HepG2 (cell line): ENCODE results near the gene MCC. TPM values are rescaled to one million over a fixed set of nuclear protein-coding genes. Genes with fewer than 3 reads are reported as not detected.

Experiments used
- ATAC-seq: fragments of 200-7000 bp; cut with Tn5 transposase; 3 replicates; pipeline ENCODE4 v1.9.1; 2020; ENCODE audit warnings: mild to moderate bottlenecking, moderate library complexity
- BruUV-seq: library from RNA; stranded (reverse); fragments of 400-500 nt; replicated peaks from 2 replicates; lab custom pipeline; 2021; lab: Mats Ljungman, UMichigan
- CTCF ChIA-PET: fragments of 300-600 bp; formaldehyde crosslinking; extraction: SDS; loops from one replicate; lab custom pipeline; 2021; ENCODE audit warnings: low total read pairs, inconsistent platforms, low intra/inter-chr PET ratio; lab: Yijun Ruan, JAX
- POLR2A ChIA-PET: fragments of 350-600 bp; sonication (Branson Sonifier 250); formaldehyde crosslinking; loops from one replicate; lab custom pipeline; 2020; ENCODE audit warnings: antibody characterized with exemption, inconsistent platforms; lab: Yijun Ruan, JAX
- DNase-seq: peaks from one replicate; pipeline ENCODE4 v3.0.0-alpha.2; 2015; ENCODE audit warnings: low spot score
- FAIRE-seq: peaks from 3 replicates; lab custom pipeline; 2011; peaks lifted over from hg19 to GRCh38; lab: Jason Lieb, UNC
- H2AFZ ChIP-seq: one replicate; pipeline ENCODE4 v1.6.1; 2011; ENCODE audit warnings: low read length, inconsistent platforms
- H3K27ac ChIP-seq: fragments of 300-600 bp; 3 replicates; pipeline ENCODE4 v1.8.0; 2011; ENCODE audit warnings: mixed run types, mild to moderate bottlenecking, mixed read lengths, low read length, inconsistent platforms; ENCODE audit not compliant: insufficient read depth; ENCODE audit errors: extremely low read length
- H3K27me3 ChIP-seq, 2 experiments: fragments of 200-600 bp in 1 of 2; 2 replicates in 1 of 2; 3 replicates in 1 of 2; pipeline versions ENCODE4 v1.6.0 to v1.8.0; 2011; ENCODE audit warnings: low read length in 2 of 2, mild to moderate bottlenecking in 2 of 2, moderate library complexity in 2 of 2, inconsistent platforms in 1 of 2; ENCODE audit not compliant: insufficient read depth in 2 of 2, control insufficient read depth in 1 of 2
- H3K36me3 ChIP-seq, 2 experiments: fragments of 200-600 bp in 1 of 2; replicated peaks in 1 of 2; 2 replicates in 1 of 2; 3 replicates in 1 of 2; pipeline versions ENCODE4 v1.5.1 to v1.8.0; 2011; ENCODE audit warnings: low read length in 2 of 2, inconsistent platforms in 1 of 2; ENCODE audit not compliant: insufficient read depth in 2 of 2, control insufficient read depth in 1 of 2
- H3K4me1 ChIP-seq: 2 replicates; pipeline ENCODE4 v1.5.1; 2012; ENCODE audit warnings: low read length, inconsistent platforms; ENCODE audit not compliant: insufficient read depth
- H3K4me2 ChIP-seq: 2 replicates; pipeline ENCODE4 v1.6.0; 2011; ENCODE audit warnings: low read depth, low read length, inconsistent platforms
- H3K4me3 ChIP-seq, 3 experiments: fragments of 200-600 bp in 1 of 3; sonication (generic), shearing (Covaris generic) in 1 of 3; replicated peaks in 1 of 3; 2 replicates each; pipeline ENCODE4 v1.5.1; 2011 to 2016; ENCODE audit warnings: low read length in 3 of 3, inconsistent platforms in 2 of 3, low read depth in 2 of 3, mild to moderate bottlenecking in 2 of 3, control low read depth in 1 of 3, mixed read lengths in 1 of 3; ENCODE audit not compliant: insufficient read depth in 1 of 3
- H3K79me2 ChIP-seq: one replicate; pipeline ENCODE4 v1.6.1; 2011; ENCODE audit warnings: low read length, inconsistent platforms; ENCODE audit not compliant: insufficient read depth
- H3K9ac ChIP-seq: 2 replicates; pipeline ENCODE4 v1.6.0; 2011; ENCODE audit warnings: mild to moderate bottlenecking, low read depth, low read length, inconsistent platforms; ENCODE audit not compliant: insufficient read depth
- H3K9me3 ChIP-seq: 2 replicates; pipeline ENCODE4 v1.5.1; 2012; ENCODE audit warnings: mild to moderate bottlenecking, low read length
- H4K20me1 ChIP-seq: 2 replicates; pipeline ENCODE4 v1.6.0; 2011; ENCODE audit warnings: inconsistent platforms, mild to moderate bottlenecking, low read length, moderate library complexity; ENCODE audit not compliant: insufficient read depth
- CBX1 ChIP-seq: IDR thresholded peaks from one replicate; pipeline ENCODE4 v1.6.1; 2016; ENCODE audit warnings: antibody characterized with exemption, low read depth
- MAX ChIP-seq: IDR thresholded peaks from 2 replicates; pipeline ENCODE4 v1.6.1; 2012; ENCODE audit warnings: inconsistent platforms
- MEF2D ChIP-seq: sonication (generic); formaldehyde crosslinking; IDR thresholded peaks from 2 replicates; pipeline ENCODE4 v1.5.1; 2020; ENCODE audit warnings: mild to moderate bottlenecking, missing genetic modification reagents
- PRMT3 ChIP-seq: sonication (generic); formaldehyde crosslinking; IDR thresholded peaks from 2 replicates; pipeline ENCODE4 v1.8.1; 2022; ENCODE audit warnings: low read depth, mild to moderate bottlenecking, moderate library complexity, missing genetic modification reagents, borderline replicate concordance
- SCMH1 ChIP-seq: sonication (generic); formaldehyde crosslinking; IDR thresholded peaks from 2 replicates; pipeline ENCODE4 v1.9.0; 2021; ENCODE audit warnings: missing genetic modification reagents, mild to moderate bottlenecking, borderline replicate concordance
- TERF1 ChIP-seq: sonication (generic); formaldehyde crosslinking; IDR thresholded peaks from 2 replicates; pipeline ENCODE4 v1.8.0; 2022; ENCODE audit warnings: mild to moderate bottlenecking, missing genetic modification reagents, moderate library complexity
- TMF1 ChIP-seq: sonication (generic); formaldehyde crosslinking; IDR thresholded peaks from 2 replicates; pipeline ENCODE4 v1.8.1; 2022; ENCODE audit warnings: low read depth, missing genetic modification reagents
- ZNF468 ChIP-seq: sonication (generic); formaldehyde crosslinking; IDR thresholded peaks from 2 replicates; pipeline ENCODE4 v1.8.0; 2022; ENCODE audit warnings: mild to moderate bottlenecking, moderate library complexity, missing genetic modification reagents
- ZNF607 ChIP-seq: sonication (generic); formaldehyde crosslinking; IDR thresholded peaks from 2 replicates; pipeline ENCODE4 v1.5.1; 2020; ENCODE audit warnings: missing genetic modification reagents, mild to moderate bottlenecking, borderline replicate concordance
- WGBS: methylation state at CpG from one replicate; pipeline ENCODE4 v1.1.6; 2017; ENCODE audit warnings: low lambda C conversion rate; 5-methylcytosine and 5-hydroxymethylcytosine counted together
- in situ Hi-C: cut with HindIII; loops from 2 replicates; pipeline ENCODE4 v1.10.0; 2017; ENCODE audit warnings: low pct_unique_long_range_greater_than_20kb; ENCODE audit not compliant: extremely low pct_ligation_motif_present
- intact Hi-C: fragments of 100-400 bp; cut with micrococcal nuclease; formaldehyde crosslinking; loops from one replicate; pipeline ENCODE4 v1.10.0; 2022; ENCODE audit not compliant: unreplicated experiment
- polyA plus RNA-seq, 8 experiments: library from polyadenylated mRNA; depleted of rRNA in 3 of 8; stranded (reverse) in 7 of 8; unstranded in 1 of 8; fragments of >200 nt; fragmentation: Illumina TruSeq in 4 of 8; extraction: Trizol in 4 of 8; gene quantifications; 2 replicates each; pipeline versions ENCODE4 v1.2.1 to v1.2.3, GENCODE V29; 2011 to 2016; ENCODE audit warnings: low read depth in 4 of 8, missing spikeins in 1 of 8, mixed read lengths in 1 of 8; ENCODE audit not compliant: insufficient read depth in 1 of 8
- total RNA-seq, 5 experiments: library from RNA; depleted of rRNA; stranded (reverse); fragments of >200 nt; fragmentation: Illumina TruSeq; extraction: Trizol; gene quantifications; 2 replicates each; pipeline ENCODE4 v1.2.3, GENCODE V29; 2016; ENCODE audit warnings: low read depth in 1 of 5
- TF ChIP-seq, protein P1 (sequence below): sonication (generic); formaldehyde crosslinking; IDR thresholded peaks from 2 replicates; pipeline ENCODE4 v1.8.0; 2022; ENCODE audit warnings: missing genetic modification reagents, mild to moderate bottlenecking, borderline replicate concordance

The MCC gene
- total and polyA plus RNA-seq, 2 of the 13 experiments (the other 11 are each of a cell fraction or from before 2014, with no cell fraction given) = 0.55 to 2.4 TPM

DNA sequence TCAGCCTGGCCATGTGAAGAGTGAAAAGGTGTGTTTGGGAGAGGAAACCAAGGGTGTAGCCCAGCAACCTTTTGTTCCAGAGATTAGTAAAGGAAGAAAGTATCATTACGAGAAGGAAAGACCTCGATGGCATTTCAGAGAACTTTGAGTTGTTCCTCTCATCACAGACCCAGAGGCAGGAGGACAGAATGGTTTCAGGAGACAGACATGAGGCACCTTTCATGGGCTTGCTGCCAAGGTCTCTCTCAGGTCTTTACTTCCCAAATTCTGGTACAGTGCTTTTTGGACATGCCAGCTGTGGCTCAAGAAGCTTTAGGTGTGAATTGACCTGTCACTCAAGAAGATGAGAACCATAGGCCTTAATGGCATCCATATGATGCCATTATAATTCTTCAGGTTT is 2.8 kb upstream of the MCC start (continued):
- TF ChIP-seq MAX (no peak), CBX1 (no peak), ZNF607 (CRISPR knock-in tag) (no peak), TMF1 (no peak), ZNF468 (CRISPR knock-in tag) (no peak), SCMH1 (CRISPR knock-in tag) (no peak), MEF2D (CRISPR knock-in tag) (no peak)
- TF ChIP-seq, protein P1, sequence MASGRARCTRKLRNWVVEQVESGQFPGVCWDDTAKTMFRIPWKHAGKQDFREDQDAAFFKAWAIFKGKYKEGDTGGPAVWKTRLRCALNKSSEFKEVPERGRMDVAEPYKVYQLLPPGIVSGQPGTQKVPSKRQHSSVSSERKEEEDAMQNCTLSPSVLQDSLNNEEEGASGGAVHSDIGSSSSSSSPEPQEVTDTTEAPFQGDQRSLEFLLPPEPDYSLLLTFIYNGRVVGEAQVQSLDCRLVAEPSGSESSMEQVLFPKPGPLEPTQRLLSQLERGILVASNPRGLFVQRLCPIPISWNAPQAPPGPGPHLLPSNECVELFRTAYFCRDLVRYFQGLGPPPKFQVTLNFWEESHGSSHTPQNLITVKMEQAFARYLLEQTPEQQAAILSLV (CRISPR knock-in tag) = no peak

DNA sequence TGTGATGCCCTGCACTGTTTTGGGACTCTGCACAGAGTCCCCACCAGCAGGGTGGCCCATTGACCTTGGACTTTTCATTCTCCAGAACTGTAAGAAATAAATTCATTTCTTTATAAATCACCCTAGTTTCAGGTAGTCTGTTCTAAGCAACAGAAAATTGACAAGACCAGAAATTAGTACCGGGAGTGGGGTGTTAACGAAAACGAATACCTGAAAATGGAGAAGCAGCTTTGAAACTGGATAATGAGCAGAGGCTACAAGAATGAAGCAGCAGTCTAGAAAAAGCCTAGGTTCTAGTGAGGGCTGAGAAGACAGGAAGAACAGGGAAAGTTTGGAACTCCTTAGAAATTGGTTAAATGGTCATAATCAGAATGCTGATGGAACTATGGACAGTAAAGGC is 2.1 kb upstream of the MCC start:
- Histone ChIP-seq H4K20me1 (no peaks in the 10 kb centered on the region), H3K36me3 (no peaks in the 10 kb centered on the region), H3K4me1 (peaks cover 17% of the 10 kb centered on the region), H2AFZ (no peak overlapping the region), H3K4me3 (no peak overlapping the region), H3K79me2 (no peaks in the 10 kb centered on the region), H3K4me2 (no peak overlapping the region), H3K27me3 (peaks cover 1 to 27% of the 10 kb centered on the region in 2 experiments; a peak in 4 of 5 replicates), H3K9me3 (peaks cover 18% of the 10 kb centered on the region), H3K27ac (no peak overlapping the region), H3K9ac (no peak overlapping the region)
- ATAC-seq = no peak
- ChIA-PET POLR2A (no interaction called here), CTCF (no interaction called here)
- DNase-seq = no peak
- 42% methylated on average over 3 of the region's 3 CpGs for WGBS
- no TSS peak for BruUV-seq
- intact Hi-C loops = no loop called here
- in situ Hi-C loops = no loop called here
- TF ChIP-seq PRMT3 (CRISPR knock-in tag) (no peak), TERF1 (CRISPR knock-in tag) (no peak)
- FAIRE-seq = no peak
